Inflammatory macrophage treated with lipopolysaccharide for 4 hours (primary cell): ENCODE results near the gene KAT7.
A peak's percentile ranks its signal among the peaks of the same experiment; 100 is the strongest.

ENCODE experiments used
- DNase-seq: peaks from one replicate; pipeline ENCODE4 v3.0.0-alpha.2; 2020

The KAT7 gene

DNA sequence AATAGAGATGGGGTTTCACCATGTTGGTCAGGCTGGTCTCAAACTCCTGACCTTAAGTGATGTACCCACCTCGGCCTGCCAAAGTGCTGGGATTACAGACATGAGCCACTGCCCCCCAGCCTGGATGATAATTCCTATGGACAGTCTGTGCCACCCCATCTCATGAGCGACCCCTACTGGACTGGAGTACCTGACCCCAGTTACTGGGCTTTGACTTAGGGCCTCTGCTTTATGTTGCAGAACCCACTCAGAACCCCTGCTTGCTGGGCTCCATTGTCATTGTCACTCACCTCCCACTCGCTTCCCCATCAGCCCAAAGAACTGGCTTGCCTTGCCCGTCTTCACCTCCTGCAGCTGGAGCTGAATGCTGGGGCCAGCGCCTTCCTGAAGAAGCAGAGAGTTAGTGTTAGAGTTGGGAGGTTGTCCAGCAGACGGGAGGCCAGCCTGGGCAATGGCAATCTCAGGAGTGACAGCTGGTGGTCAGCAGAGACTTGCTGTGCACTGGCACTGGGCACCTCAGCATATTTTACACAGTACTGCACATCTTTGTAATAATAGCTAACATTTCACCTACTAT is 55.4 kb downstream of the KAT7 start:
- DNase-seq, result no peak

- DNase-seq, result no peak
Observed at GRCh38 chr17:49845321-49845720, 56.8 kb downstream of the KAT7 start.

GRCh38 chr17:49846938-49847712 is 58.6 kb downstream of the KAT7 start:
- DNase-seq, result no peak

DNA sequence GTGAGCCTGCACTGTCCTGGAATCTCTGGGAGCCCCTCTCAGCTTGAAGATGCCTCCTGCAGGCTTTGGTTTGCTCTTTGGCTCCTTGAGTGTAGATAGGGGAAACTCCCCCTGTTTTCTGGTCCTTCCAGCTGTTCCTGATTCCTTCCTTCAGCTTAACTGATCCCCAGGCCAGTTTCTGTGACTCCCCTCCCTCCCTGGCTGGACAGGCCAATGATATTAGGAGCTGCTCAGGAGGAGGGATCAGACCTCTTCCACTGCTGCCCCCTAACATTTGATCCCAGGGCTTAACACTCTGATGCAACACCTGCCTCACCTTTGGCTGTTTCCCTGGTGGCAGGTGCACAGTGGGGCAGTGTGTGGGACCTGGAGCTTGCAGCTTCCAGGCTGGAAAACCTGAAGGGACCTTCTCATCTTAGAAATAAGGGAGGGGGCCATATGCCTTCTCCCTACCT is 59.6 kb downstream of the KAT7 start, which contains the start of gene TAC4:
TSS of gene TAC4 (minus strand) at position 51 of the 455 bp plus-strand sequence. CDS start 52 bp downstream, outside the sequence.
- no peak for DNase-seq

- no peak for DNase-seq
Observed at GRCh38 chr17:49848739-49849138, 60.3 kb downstream of the KAT7 start.

- no peak for DNase-seq
Observed at GRCh38 chr17:49850218-49850610, 61.7 kb downstream of the KAT7 start.

- DNase-seq, result no peak
Observed at GRCh38 chr17:49850772-49851386, 62.4 kb downstream of the KAT7 start.

GRCh38 chr17:49851387-49852291 is 63.2 kb downstream of the KAT7 start:
- peak; percentile 56 for DNase-seq

GRCh38 chr17:49853470-49854015 is 65.1 kb downstream of the KAT7 start:
- DNase-seq, result no peak

GRCh38 chr17:49854126-49854525 is 65.6 kb downstream of the KAT7 start:
- peak; percentile 30 for DNase-seq

- peak; percentile 36 for DNase-seq
Observed at GRCh38 chr17:49858796-49859195, 70.3 kb downstream of the KAT7 start.

DNA sequence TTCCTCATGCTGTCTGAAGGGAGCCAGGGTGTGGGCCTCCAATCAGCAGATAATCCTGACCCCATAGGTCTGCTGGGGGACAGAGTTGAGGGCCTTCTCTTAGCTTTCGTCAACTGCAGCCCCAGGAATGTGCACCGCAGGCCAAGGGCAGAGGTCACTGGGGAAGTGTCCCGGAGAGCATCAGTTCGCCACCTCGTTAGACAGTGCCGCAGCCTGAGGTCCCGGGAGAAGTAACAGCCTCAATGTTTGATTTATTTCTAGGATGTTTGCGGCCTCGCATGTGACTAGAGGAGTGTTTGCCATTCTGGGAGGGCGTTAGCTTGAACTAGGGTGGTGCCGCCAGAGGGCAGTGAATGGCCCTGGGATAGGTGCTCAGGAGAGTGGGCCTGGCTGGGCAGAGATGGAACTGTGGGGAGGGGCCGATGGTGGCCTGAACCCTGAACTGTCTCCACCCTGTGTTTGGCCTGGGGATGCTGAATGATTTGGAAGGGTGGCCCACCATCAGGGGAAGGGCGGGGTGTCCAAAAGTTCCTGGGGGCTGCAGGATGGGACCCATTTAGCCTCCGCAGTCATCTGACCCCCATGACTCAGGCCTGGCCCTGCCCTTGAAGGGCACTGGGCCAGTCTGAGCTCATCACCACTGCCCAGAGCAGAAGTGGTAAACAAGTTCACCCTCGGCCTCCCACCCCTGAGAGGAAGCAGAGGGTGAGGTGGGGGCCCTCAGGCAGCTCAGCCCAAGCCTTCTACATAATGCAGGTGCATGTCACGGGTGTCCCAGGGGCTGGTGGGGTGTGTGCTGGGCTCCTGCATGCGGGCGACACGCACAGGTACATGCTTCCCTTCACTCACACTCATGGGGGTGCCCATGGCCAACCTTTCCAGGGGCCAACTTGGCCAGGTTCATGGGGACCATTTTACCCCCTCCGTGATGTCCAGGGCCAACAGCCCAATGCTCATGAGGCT is 71.8 kb downstream of the KAT7 start:
- DNase-seq, result peak; percentile 43

GRCh38 chr17:49861150-49861884 is 72.8 kb downstream of the KAT7 start:
- peak; percentile 31 for DNase-seq

DNA sequence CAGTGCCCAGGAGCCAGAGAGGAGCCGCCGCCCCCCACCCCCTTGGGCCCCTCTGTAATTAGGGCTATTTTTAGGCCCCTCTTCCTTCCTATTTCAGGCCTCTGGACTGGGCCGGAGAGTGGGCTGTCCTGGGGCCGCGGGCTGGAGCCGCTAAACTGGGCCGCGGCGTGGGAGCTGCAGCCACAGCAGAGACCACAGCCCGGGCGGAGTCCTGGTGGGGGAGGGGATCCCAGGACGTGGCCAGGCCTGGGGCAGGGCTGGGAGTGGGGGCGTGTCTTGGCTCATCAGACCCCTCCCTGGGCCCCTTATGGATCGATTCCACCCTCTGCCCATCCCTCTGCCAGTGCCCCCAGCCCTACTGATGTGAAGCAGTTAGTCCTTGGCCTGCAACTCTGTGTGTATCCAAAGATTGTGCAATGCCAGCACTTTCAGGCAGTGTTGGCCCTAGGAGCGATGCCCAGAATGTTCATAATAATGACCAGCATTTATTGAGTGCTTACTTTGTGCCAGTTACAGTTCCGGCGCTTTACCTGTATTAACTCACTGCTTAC is 74.4 kb downstream of the KAT7 start:
- no peak for DNase-seq

GRCh38 chr17:49866019-49866380 is 77.5 kb downstream of the KAT7 start:
- peak; percentile 34 for DNase-seq

GRCh38 chr17:49866882-49867413 is 78.5 kb downstream of the KAT7 start:
- DNase-seq, result no peak

DNA sequence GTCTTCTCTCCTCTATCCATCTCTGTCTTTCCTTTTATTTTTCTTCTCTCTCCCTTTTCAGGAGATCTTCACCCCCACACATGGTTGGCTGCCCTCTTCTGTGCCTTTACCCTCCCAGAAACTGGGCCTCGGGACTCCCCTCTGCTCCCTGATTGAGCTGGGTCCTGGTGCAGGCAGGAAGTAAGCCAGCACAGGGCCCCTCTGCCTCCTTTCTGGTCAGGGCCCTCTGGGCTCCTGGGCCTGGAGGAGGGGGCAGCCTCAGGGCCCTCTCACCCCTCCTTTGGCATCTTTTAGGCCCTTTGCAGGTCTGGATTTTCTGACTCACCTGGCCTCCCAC is 80.5 kb downstream of the KAT7 start:
- no peak for DNase-seq

- DNase-seq, result no peak
Observed at GRCh38 chr17:49870298-49870697, 81.8 kb downstream of the KAT7 start.

DNA sequence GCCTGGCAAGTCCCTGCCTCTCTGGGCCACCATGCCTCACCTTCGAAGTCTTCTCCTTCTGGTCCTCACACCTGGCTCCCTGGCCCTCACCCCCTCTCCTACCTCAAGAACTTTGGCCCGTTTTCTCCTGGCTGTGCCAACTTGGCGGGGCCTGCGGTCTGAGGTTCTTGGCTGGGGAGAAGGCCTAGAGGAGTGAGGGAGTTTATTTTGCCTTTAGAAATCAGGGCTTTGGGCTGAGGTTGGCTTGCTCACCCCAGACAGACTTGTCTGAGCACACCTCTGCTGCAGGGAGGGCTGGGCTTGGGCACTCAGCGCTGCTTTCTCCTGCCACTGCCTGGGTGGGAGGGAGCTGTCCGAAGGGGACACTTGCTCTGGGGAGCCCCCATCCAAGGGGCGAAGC is 82.7 kb downstream of the KAT7 start:
- no peak for DNase-seq

DNA sequence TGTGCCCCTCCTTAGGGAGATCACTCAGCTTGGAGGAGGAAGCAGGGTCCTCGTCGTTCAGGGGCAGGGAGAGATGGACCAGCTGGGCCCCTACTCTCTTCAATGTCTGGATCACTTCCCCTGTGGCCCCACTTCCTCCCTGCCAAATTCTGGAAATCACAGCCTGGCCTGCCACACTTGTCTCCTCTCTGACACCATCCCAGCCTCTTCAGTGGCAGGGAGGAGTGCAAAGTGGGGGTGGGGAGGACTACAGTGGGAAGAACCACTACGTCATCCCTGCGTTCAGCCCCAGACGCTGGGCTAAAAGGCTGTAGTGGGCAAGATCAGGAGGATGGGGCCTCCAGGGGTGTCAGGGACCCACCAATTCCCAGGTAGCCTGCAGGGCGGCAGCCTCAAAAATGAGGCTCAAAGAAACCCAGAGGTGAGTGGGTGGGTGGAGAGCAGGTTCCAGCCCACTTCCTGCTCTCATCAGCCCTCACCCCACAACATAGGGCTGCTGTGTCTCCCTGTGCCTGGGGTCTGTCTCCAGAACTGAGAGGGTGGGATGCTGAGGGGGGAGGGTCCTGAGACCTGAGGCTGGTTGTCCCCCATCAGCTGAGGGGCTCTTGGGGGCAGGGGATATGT is 84.4 kb downstream of the KAT7 start:
- no peak for DNase-seq
